GM13976 (cell line): ENCODE results near the gene IQCB1.
A peak's percentile ranks its signal among the peaks of the same experiment; 100 is the strongest.

Source experiments
- DNase-seq: peaks from one replicate; pipeline ENCODE4 v3.0.0; 2012; ENCODE audit warnings: low spot score
- CTCF ChIP-seq: IDR thresholded peaks from 2 replicates; pipeline ENCODE4 v1.5.1; 2012; ENCODE audit warnings: borderline replicate concordance, mild to moderate bottlenecking; ENCODE audit not compliant: insufficient read depth; ENCODE audit errors: extremely low read depth, missing control alignments, control extremely low read depth
- in situ Hi-C: fragments of 300-500 bp; cut with MboI; formaldehyde crosslinking; loops from one replicate; pipeline ENCODE4 v1.12.0; 2022; ENCODE audit warnings: low sequenced_read_pairs, mixed read lengths, inconsistent platforms; ENCODE audit not compliant: unreplicated experiment

IQCB1 gene, protein sequence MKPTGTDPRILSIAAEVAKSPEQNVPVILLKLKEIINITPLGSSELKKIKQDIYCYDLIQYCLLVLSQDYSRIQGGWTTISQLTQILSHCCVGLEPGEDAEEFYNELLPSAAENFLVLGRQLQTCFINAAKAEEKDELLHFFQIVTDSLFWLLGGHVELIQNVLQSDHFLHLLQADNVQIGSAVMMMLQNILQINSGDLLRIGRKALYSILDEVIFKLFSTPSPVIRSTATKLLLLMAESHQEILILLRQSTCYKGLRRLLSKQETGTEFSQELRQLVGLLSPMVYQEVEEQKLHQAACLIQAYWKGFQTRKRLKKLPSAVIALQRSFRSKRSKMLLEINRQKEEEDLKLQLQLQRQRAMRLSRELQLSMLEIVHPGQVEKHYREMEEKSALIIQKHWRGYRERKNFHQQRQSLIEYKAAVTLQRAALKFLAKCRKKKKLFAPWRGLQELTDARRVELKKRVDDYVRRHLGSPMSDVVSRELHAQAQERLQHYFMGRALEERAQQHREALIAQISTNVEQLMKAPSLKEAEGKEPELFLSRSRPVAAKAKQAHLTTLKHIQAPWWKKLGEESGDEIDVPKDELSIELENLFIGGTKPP

DNA sequence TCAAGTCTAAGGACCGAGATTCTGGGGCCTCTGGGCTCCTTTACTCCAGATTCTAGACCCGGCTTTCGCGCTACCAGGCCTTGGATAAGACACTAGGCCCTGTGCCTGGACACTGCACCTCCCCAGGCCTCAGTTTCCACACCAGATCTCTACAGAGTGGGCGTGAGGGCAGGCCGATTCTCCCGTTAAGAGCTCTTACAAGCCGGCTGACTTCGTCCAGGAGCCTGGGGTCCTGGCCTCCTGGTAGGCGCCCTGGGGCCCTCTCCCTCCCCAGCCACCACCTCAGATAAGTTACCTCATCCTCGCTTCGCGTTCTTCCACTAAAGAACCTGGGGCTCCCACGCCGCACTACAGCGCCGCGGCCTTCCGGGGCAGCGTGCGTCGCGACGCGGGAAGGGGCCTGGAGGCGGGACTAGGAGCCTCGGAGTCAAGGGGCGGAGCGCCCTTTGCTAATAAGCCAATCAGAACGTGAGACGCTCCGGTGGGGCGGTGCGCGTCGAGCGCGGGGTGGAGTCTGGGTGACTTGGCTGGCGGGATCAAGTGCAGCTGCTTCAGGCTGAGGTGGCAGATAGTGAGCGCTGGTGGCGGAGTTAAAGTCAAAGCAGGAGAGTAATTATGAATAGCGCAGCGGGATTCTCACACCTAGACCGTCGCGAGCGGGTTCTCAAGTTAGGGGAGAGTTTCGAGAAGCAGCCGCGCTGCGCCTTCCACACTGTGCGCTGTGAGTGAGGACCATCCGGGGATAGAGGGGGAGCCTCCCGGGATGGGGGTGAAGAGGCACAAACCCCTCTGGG, at the start of gene IQCB1, which contains the start of gene EAF2:
IQCB1 (minus strand) TSS at position 390 of the 794 bp plus-strand sequence. CDS start 6,100 bp downstream, outside the sequence.
EAF2 (plus strand) TSS at position 539 of the 794 bp plus-strand sequence; CDS start at position 616, 77 bp downstream.
- peak; percentile 99 for DNase-seq
- TF ChIP-seq CTCF, result no peak
- in situ Hi-C loops, result no loop called here

DNA sequence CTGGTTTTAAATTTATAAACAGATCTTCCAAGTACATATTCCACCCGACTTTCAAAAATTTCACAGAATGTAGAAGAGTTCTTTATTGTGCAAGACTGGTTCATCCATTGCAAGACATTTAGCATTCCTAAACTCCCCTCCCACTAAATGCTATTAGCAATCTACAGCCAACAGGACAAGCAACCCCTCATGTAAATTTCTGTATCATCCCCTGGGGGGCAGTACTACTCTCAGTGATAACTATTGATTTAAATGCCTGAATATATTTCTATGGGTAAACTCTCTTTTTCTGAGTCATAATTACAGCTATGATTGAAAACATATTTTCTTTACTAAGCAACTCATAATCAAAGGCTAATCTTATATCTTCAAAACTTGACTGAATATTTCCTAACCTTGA, 48.6 kb upstream of the IQCB1 start:
- in situ Hi-C loops, result no loop called here
- peak; percentile 20 for DNase-seq
- TF ChIP-seq CTCF, result no peak

- no peak for DNase-seq
- no peak for TF ChIP-seq CTCF
- in situ Hi-C loops, result no loop called here
Observed at GRCh38 chr3:121878411-121878810, 43.6 kb upstream of the IQCB1 start.

DNA sequence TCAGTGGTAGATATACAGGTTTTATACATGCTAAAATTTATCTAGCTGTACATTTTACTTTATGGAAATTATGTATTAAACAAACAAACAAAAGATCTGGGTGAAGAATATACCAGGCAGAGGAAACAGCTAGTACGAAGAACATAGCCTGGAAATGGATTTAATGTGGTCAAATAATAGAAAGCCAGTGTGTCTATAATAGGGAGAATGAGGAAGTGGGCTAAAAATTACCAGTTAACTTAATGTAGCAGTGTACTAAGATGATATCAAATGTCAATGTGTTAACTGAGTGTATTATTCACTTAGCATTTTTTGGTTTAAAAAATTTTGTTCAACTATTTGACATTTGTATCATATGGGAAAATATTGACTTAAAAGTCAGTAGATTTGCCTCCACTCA, 36.6 kb upstream of the IQCB1 start:
- DNase-seq, result no peak
- no peak for TF ChIP-seq CTCF
- in situ Hi-C loops, result loop anchor here (25.0 kb wide), 1 partner anchor 391 kb away; no protein-coding TSS in a partner anchor

DNA sequence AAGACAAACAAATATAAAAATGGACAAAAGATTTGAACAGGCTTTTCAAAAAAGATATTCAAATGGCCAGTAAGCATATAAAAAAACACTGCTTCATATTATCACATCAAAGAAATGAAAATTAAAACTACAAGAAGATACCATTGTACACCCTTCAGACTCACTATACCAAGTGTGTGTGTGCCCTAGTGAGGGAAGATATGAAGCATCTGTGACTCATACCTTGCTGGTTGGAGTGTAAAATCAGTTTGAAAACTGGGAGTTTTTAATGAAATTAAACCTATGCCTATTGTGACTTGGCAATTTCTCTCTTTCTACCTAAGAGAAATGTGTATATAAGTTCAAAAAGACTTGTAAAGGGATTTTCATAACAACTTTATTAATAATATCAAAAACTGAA, 35.9 kb upstream of the IQCB1 start:
- in situ Hi-C loops, result loop anchor here (25.0 kb wide), 1 partner anchor 392 kb away; no protein-coding TSS in a partner anchor
- TF ChIP-seq CTCF, result no peak
- DNase-seq, result no peak

DNA sequence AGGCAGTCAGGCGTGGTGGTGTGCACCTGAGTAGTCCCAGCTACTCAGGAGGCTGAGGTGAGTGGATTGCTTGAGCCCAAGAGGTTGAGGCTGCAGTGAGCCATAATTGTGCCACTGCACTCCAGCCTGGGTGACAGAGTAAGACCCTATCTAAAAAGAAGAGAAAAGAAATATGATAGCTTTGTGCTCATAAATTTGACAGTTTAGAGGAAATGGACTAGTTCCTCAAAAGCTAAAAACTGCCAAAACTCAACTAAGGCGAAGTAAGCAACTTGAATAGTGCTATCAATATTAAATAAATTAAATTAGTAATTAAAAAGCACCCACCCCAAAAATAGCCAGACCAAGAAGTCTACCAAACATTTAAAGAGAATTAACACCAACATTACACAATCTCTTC, 34.9 kb upstream of the IQCB1 start:
- in situ Hi-C loops, result loop anchor here (25.0 kb wide), 1 partner anchor 393 kb away; no protein-coding TSS in a partner anchor
- no peak for DNase-seq
- no peak for TF ChIP-seq CTCF
